ENCODE data around the gene SYT13. TPM values are rescaled to one million over a fixed set of nuclear protein-coding genes. Genes with fewer than 3 reads are reported as not detected.

The SYT13 gene
- polyA plus RNA-seq, 3 donors, result 10.5 to 14.4 (median 11.5) TPM

DNA sequence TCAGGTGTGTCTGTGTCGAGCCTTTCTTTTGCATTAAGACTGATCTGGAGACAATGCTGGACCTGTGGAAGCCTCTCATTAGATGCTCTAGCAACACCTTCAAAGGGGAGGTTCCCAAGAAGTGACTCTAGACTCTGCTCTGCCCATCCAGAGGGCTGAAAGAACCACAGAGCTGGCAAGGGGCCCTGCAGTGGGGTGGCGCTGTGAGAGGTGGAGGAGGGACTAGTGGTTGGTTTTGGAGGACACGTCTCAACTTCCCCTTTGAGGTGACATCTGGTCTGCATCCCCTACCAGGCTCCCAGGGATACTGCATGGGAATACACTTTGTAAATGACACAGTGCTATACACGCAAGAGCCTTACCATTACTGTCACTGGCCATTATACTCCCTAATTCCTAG, 34.2 kb upstream of the SYT13 start:
- no peak for DNase-seq (ENCODE audit: extremely low read depth in 1 of 11, low read depth in 9 of 11, low spot score in 4 of 11)

DNA sequence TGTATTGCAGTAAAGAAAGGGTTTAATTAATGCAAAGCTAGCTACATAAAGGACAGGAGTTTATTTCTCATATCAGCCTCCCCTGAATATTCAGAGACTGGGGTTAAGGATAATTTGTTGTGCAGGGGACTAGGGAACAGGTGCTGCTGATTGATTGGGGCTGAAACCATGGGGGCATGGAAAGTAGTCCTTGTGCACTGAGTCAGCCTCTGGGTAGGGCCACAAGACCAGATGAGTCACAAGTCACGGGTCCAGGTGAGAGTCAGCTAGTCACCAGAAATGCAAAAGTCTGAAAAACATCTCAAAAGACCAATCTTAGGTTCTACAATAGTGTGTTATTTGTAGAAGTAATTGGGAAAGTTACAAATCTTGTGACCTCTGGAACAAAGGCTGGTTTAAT, 32.9 kb upstream of the SYT13 start:
- no peak for DNase-seq (ENCODE audit: extremely low read depth in 1 of 11, low read depth in 9 of 11, low spot score in 4 of 11)

DNA sequence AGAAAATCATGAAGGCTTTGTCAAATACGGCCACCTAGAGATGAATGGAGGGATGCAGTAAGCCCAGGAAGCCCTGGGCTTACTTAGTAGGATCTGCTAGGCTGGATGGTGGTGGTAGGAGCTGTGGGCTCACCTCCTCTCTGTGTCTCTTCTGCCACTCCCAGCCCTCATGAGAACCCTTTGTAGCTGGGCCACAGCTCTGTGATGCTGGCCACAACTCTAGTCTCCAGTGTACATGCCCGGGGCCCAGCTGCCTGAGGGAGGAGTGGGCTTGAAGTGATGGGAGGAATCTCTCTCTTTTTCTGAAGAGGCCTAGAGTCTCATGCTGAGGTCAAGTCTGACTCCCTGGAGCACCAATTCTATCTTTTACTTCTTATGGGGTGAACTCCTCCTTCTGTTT, 32.4 kb upstream of the SYT13 start:
- no peak for DNase-seq (ENCODE audit: extremely low read depth in 1 of 11, low read depth in 9 of 11, low spot score in 4 of 11)

DNA sequence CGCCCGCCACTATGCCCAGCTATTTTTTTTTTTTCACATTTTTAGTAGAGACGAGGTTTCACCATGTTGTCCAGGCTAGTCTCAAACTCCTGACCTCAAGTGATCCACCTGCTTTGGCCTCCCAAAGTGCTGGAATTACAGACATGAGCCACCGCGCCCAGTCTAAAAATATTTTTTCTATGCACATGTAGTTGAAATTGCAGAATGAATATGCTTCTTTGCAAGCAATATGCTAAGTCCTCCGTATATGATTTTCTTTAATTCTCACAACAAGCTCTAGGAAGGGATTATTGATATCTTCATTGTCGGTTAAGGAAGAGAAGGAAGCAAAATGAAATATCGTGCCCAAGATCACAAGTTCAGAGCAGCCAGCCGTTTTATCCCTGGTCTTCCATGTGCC, 30.1 kb upstream of the SYT13 start:
- no peak for DNase-seq (ENCODE audit: extremely low read depth in 1 of 11, low read depth in 9 of 11, low spot score in 4 of 11)

DNA sequence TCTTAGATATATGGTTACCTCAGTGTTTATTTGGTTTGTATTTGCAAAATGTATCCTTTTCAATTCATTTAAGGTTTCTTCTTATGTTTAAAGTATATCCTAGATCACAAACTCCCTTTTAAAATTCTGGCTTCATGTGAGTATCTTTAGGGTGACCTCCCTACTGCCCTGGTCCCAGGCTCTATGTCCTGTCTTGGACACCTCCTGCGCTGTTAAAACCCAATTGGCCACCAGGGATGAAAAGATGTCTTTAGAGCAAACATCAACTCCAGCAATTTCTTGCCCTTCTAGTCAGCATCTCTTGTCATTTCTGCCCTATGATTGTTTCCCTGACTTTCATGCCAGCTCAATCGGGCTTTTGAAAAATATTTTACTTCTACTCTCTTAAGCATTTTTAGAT, 28.8 kb upstream of the SYT13 start:
- DNase-seq (ENCODE audit: extremely low read depth in 1 of 11, low read depth in 9 of 11, low spot score in 4 of 11), result no peak

DNA sequence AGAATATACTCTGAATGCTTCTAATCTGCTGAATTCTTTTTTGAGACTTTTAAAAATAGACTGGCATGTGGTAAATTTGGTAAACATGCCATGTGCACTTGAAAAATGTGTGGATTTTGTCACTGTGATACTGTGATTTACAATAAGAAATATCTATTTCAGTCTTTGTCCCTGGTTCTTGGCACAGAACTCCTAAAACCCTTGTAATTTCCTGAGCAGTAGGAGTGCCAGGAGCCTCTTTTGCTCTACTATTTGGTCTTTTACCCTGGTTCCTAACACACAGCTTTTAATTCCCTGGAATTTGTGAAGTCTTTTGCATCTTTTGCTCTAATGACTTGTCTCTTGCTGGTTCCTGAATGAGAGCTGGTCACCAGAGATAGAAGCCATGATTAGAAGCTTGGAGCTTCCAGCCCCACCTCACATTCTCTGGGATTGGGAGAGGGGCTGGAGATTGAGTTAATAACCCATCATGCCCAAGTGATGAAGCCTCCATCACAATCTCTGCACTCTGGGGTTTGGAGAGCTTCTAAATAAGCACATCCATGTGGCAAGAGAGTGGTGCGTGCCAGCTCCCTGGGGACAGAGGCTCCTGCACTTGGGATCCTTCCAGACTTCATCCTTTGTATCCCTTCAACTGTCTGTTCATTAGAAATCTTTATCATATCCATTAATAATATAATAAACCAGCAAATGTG, 27.2 kb upstream of the SYT13 start:
- DNase-seq (ENCODE audit: extremely low read depth in 1 of 11, low read depth in 9 of 11, low spot score in 4 of 11), result no peak

DNA sequence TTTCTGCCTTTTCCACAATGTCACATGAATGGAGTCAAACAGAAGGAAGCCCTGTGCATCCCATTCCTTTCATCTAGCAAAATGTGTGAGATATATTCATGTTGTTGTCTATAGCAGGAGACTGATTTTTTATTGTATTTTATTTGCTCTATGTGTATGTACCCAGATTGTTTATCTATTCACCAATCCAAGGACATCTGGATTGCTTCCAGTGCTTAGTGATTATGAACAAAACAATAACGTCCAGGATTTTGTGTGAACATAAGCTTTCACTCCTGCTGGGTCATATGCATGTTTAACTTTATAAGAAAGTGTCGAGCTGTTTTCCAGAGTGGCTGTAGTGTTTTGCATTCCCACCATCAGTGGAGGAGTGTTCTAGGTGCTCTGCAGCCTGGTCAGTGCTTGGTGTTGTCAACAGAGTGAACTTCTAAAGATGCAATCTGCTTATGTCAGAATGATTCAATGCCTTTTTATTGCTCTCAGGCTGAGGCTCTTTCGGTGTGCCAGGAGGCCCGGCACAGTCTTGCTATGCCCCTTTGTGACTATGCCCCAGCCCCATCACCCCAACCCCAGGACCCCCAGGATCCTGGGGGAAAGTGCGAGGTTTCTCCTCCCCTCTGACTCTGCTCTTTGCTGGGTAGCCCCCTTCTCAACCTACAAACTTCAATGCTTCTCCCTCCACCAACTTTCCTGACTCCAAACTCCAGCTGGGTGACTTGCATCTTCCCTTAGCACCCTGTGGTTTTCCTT, 19.9 kb upstream of the SYT13 start:
- DNase-seq (ENCODE audit: extremely low read depth in 1 of 11, low read depth in 9 of 11, low spot score in 4 of 11), result no peak

DNA sequence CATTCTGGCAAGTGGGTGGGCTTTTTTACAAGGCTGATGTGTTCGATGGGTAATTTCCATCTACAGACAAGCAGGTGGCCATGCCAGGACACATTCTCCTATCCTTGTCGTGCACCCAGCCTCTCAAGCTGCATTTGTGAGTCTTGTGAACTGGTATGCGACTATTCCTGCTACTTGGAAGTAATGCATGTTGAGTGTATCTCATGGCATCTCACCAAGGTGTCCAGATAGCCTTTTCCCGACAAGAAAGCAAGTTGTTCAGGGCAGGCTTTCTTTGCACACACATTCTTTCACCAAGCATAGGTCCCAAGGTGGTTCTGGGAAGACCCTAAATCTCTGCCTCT, 18.8 kb upstream of the SYT13 start:
- no peak for DNase-seq (ENCODE audit: extremely low read depth in 1 of 11, low read depth in 9 of 11, low spot score in 4 of 11)

DNA sequence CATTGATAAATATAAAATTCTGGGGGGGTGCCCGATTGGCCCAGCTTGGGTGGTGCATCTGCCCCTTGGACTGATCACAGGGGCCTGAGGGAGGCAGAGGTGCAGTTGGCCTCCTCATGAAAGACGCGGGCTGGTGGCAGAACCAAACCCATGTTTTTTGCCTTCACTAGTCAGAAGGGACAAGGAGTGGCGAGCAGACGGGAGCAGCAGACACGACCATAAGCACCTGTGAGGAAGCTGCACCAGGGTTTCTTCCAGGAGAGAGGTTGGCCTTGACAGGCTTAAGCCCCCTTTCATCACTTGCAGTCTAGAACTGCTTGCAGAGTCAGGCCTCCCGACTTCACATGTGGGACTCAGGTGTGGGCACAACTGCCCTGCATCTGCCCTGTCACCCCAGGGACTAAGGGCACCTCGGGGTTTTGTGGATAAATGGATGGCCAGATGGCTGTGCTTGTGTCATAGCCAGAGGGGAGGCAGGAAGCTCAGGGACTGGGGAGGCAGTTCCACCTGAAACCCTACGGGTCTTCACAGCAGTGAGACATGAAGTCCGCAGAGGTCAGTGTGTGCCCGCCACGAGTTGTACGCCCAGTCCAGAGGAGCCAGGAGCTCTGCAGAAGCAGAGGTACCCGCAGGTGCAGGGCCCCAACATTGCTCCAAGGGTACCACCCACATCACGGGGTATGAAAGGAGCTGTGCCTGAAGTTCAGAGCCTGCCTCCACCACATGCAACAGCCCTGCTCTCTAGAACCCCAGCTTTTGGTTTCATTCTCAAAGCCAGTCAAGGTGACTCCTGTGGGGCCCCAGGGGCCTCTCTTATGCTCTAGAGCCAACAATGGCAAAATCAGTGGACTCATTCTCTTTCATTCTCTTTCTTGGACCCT, 18.2 kb upstream of the SYT13 start:
- no peak for DNase-seq (ENCODE audit: extremely low read depth in 1 of 11, low read depth in 9 of 11, low spot score in 4 of 11)

DNA sequence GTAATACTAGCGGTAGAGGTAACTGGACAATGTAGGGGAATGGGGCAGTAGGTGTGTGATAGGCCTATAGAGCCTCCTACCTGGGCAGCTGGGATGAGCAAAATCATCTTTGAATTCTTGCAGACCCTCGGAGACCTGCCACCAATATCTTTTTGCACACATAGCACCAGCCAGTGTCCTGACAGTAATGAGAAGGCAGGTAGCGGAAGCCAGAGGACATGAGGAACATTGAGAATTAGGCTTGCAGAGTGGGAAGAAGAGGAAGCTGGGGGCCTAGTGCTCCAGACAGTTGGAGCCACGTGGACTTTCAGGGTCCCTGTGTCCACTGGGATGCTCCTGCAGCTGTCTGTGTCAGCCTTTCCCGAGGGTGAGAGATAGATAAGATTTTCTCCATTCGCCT, 17.2 kb upstream of the SYT13 start:
- no peak for DNase-seq (ENCODE audit: extremely low read depth in 1 of 11, low read depth in 9 of 11, low spot score in 4 of 11)

DNA sequence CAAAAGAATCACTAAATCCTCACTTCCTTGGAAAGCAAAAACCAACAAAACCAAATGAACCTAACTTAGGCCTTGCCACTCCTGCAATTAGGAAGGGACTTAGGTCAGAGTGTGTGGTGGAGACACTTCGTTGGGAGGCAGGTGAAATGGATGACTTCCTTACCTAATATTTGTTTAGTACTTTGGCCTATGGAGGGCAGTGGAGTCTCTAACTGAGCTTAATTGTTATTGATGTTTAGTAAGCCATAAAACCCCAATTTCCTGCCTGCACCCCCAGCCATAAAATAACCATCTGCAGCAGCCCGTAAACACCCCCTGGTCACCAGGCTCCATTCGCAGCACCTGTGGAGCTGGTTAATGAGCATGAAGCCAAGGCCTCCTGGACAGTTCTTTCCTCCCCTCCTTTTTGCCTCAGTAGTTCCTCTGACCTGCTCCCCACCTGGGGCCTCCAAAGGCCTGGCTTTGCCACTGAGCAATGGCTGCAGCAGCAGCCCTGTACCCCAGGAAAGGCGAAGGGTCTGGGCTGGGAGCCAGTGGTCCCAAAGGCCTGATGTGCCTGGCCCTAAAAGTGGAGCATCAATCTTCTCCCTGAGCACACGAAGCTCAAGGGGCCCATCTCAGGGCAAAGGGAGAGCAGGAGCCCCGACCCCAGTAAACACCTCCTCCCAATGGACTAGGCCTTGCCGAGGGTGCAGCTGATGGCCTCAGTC, 15.6 kb upstream of the SYT13 start:
- no peak for DNase-seq (ENCODE audit: extremely low read depth in 1 of 11, low read depth in 9 of 11, low spot score in 4 of 11)

DNA sequence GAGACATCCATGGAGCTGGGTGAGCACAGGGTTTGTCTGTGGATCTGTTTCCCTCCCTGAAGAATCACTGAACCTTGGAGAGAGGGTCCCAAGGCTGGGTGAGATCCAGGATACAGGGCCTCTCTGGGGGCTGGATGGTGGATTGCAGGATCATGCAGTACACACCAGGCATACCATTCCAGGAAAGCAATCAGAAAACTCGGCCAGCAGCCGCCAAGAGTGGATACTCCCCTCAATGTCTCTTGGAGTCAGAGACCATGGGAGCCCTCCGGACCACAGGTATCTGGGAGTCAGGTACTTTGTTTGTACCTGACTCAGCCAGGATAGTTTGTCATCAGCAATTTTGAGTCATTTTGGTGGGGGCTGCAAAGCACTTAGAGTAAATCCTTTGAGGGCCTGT, 14.6 kb upstream of the SYT13 start:
- DNase-seq (ENCODE audit: extremely low read depth in 1 of 11, low read depth in 9 of 11, low spot score in 4 of 11), result no peak

DNA sequence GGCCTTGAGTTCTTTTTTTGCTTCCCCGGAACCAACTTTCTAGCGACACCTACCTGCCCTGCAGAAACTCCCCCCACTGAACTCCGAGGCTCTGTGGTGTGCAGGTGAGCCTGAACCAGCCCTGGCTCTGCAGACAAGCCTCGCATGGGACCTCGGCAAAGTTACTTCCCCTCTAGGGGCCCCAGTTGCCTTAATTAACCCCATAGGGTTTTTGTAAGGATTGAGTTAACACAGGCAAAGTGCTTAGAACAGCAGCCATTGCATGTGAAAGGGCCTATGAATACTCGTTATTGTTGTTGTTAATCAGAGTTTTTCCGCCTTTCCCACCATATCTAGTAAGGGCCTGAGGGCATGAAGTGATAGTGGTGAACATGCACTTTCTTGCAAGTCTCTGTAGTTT, 12.6 kb upstream of the SYT13 start:
- DNase-seq (ENCODE audit: extremely low read depth in 1 of 11, low read depth in 9 of 11, low spot score in 4 of 11), result no peak

DNA sequence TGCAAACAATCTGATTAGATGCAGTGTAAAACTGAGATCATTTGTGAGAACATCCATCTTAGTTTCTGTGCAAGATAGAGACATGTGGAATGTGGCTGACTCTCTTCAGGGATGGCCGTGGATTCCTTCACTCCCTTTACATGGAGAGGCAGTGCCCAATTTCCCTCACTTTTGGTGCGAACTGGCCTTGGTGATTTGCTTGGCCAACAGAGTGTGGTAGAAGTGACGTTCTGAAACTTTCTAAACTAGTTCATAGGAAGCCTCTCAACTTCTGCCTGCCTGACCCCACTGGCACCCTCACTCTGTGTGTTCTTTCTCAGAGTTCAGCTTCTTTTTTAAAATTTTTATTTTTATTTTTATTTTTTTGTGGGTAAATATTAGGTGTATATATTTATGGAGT, 9.9 kb upstream of the SYT13 start:
- no peak for DNase-seq (ENCODE audit: extremely low read depth in 1 of 11, low read depth in 9 of 11, low spot score in 4 of 11)

DNA sequence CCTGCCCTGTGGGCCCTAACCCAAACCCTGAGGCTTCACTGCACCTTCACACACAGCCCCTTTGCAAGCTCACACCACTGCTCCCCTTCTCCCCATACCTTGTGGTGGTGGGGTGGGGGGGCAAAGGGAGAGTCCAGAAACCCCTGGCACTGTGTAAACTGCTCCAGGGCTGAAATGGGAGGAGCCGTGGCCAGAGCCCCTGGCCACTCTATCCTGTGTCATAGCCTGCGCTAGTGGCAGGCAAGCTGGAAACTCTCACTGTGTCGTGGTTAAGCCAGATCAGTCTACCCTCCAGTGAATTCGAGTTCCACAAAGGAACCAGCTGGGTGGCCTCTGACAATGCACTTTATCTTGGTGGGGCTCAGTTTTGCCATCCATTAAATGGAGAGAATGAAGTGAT, 8.4 kb upstream of the SYT13 start:
- no peak for DNase-seq (ENCODE audit: extremely low read depth in 1 of 11, low read depth in 9 of 11, low spot score in 4 of 11)

DNA sequence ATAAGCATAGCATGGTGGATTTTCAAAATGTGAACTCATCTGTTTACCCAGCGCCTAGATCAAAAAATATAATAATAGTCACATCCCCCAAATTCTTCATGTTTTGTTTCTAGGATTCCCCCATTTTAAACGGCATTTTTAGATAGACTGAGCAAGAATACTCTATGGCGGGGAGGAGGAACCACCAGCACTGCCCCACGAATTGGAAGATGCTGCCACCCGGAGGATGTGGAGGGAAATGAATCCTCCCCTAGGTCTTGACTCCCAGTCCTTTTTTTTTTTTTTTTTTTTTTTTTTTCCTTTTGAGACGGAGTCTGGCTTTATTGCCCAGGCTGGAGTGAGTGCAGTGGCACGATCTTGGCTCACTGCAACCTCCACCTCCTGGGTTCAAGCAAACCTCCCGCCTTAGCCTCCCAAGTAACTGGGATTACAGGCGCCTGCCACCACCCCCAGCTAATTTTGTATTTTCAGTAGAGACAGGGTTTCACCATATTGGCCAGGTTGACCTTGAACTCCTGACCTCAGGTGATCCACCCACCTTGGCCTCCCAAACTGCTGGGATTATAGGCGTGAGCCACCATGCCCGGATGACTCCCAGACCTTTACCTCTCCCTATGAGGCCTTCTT, 7.5 kb upstream of the SYT13 start:
- DNase-seq (ENCODE audit: extremely low read depth in 1 of 11, low read depth in 9 of 11, low spot score in 4 of 11), result peak; percentile 50 to 88 (median 66)

DNA sequence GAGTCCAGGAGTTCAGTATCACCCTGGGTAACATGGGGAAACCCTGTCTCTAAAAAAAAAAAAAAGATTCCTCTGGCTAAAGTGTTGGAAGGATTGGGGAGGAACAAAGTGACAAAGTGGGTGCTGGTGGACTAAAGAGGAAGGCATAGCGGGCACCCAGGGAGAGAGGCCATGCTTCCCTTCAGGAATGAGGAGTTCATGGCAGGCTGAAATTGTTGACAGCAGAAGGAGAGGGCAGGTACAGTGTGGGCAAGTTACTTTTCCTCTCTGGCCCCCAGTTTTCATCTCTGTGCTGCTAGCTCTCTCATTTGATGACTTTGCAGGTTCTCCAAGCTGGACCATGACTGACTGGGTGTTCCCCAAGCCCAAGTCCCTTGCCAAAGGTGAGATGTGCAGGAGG, 4.4 kb upstream of the SYT13 start:
- DNase-seq (ENCODE audit: extremely low read depth in 1 of 11, low read depth in 9 of 11, low spot score in 4 of 11), result no peak

DNA sequence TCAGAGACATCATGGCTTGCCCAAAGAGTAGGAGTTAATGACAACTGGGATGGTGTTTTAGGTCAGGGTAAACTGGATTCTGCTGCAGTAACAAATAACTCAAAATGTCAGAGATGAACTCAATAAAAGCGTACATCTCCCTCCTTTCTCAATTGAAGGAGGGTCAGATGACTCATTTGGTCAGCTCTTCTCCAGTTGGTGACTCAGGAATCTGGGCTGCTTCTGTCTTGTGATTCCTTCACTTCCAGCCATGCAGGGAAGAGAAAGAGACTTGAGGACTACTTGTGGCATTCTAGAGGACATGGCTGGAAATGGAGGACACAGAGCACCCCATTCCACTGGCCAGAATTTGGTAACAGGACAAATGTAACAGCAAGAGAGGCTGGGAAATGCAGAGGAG, 3.2 kb upstream of the SYT13 start:
- no peak for DNase-seq (ENCODE audit: extremely low read depth in 1 of 11, low read depth in 9 of 11, low spot score in 4 of 11)

DNA sequence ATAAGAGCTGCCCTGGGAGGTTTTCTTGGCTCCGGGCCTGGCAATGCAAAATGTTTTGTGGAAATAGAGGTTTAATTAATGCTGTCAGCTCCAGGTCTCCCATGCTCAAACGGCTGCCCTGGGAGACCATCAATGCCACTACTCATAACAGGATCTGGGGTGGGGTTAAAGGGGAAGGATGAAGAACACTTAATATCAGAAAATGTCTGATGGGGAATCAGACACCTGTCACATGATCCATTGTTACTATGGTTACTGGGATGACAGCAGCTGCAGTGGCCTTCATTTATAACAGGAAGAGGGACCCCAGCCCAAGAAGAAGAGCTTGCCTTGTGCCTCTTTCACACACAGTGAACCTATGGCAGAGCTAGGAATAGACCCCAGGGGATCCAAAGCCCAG, 2.2 kb upstream of the SYT13 start:
- no peak for DNase-seq (ENCODE audit: extremely low read depth in 1 of 11, low read depth in 9 of 11, low spot score in 4 of 11)
